ENCODE measurements around the gene TAF11. TPM values are rescaled to one million over a fixed set of nuclear protein-coding genes. Genes with fewer than 3 reads are reported as not detected.

Gene TAF11
- total and polyA plus RNA-seq, 7 donors, result 17.4 to 71.8 (median 25.8) TPM

DNA sequence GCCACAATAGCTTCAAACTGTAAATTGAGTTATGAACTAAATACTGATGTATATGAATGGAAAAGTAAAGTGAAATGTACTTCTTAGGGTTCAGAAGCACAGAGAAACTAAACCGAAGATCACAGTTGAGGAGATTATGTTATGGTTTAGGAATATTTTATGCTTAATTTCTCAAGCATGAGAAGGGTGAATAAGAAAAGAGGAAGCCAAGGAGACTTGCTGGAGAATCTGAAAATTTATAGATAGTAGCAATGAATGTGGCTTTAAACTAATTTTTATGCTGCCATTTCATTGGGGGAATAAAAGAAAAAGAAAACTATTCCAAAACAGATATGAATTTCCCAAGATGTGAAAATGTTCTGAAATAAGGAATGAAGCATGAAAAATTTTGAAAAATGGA is 6.9 kb upstream of the TAF11 start:
- Histone ChIP-seq H3K27me3 (ENCODE audit: insufficient read depth in 3 of 3, low read length in 2 of 3) (no peaks in the 10 kb centered on the region), H3K27ac (no peak overlapping the region), H3K9me3 (no peaks in the 10 kb centered on the region), H3K36me3 (ENCODE audit: insufficient read depth in 1 of 2, low read depth in 1 of 2) (no peaks in the 10 kb centered on the region), H3K4me1 (peaks cover 14% of the 10 kb centered on the region), H3K4me3 (no peak overlapping the region)
- 53 to 77% (median 69%) methylated on average over 1 of the region's 1 CpG for WGBS, 3 donors
- ATAC-seq, result no peak
- intact Hi-C loops (cut with DNase I), result no loop called here
- no peak for DNase-seq
- TF ChIP-seq, protein P1, sequence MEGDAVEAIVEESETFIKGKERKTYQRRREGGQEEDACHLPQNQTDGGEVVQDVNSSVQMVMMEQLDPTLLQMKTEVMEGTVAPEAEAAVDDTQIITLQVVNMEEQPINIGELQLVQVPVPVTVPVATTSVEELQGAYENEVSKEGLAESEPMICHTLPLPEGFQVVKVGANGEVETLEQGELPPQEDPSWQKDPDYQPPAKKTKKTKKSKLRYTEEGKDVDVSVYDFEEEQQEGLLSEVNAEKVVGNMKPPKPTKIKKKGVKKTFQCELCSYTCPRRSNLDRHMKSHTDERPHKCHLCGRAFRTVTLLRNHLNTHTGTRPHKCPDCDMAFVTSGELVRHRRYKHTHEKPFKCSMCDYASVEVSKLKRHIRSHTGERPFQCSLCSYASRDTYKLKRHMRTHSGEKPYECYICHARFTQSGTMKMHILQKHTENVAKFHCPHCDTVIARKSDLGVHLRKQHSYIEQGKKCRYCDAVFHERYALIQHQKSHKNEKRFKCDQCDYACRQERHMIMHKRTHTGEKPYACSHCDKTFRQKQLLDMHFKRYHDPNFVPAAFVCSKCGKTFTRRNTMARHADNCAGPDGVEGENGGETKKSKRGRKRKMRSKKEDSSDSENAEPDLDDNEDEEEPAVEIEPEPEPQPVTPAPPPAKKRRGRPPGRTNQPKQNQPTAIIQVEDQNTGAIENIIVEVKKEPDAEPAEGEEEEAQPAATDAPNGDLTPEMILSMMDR (IDR thresholded peaks at IDR 0.05), result no peak

DNA sequence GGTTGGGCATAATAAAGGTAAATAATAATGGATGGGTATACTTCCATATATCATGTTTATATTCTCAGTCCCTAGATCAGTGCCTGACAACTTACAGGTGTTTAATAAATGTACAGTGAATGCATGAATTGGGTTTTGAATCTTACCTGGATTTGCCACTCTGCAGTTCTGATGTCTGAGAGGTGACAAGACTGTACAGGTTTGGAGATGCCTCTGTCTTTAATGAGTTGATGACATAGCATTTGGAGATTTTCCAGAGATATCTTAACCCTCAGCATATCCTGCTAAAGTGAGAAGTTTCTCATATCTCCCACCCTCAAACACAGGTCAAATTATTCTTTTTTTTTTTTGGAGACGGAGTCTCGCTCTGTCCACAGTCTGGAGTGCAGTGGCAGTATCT is 3.5 kb upstream of the TAF11 start:
- no peaks in the 10 kb centered on the region for H3K9me3 ChIP-seq
- TF ChIP-seq, protein P1 (IDR thresholded peaks at IDR 0.05), result no peak
- H3K4me3 ChIP-seq, result peak overlapping the region; percentile 79
- DNase-seq (no peak), ATAC-seq (no peak)
- H3K27ac ChIP-seq, result no peak overlapping the region
- H3K4me1 ChIP-seq, result peaks cover 15% of the 10 kb centered on the region
- no peaks in the 10 kb centered on the region for H3K27me3 ChIP-seq (ENCODE audit: insufficient read depth in 3 of 3, low read length in 2 of 3)
- intact Hi-C loops (cut with DNase I), result no loop called here
- no peaks in the 10 kb centered on the region for H3K36me3 ChIP-seq (ENCODE audit: insufficient read depth in 1 of 2, low read depth in 1 of 2)
- WGBS, 3 donors, result 96 to 100% (median 97%) methylated on average over 2 of the region's 2 CpGs

DNA sequence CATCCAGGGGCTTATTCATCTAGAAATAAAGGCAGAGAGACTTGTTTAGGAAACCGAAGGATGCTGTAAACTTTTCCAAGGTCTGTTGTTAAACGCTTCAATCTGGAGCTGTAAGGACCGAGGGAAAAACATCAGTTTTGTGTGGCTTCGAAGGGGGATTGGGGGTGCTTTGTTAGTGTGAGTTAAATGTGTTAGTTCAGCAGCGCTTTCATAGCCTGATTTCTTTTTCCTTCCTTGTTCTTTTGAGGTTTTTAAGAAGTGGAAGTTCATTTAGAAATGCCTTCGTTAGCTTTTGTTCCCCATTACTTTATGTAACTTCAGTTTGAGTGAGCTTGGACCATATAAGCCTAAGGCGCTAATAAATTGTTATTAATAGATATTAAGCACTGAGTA is 2.7 kb upstream of the TAF11 start:
- Histone ChIP-seq H3K27ac (no peak overlapping the region), H3K27me3 (ENCODE audit: insufficient read depth in 3 of 3, low read length in 2 of 3) (no peaks in the 10 kb centered on the region), H3K36me3 (ENCODE audit: insufficient read depth in 1 of 2, low read depth in 1 of 2) (peaks cover 0 to 2% of the 10 kb centered on the region in 2 donors), H3K4me3 (peak overlapping the region; percentile 79), H3K9me3 (no peaks in the 10 kb centered on the region), H3K4me1 (peaks cover 15% of the 10 kb centered on the region)
- no peak for DNase-seq
- ATAC-seq, result no peak
- intact Hi-C loops (cut with DNase I), result no loop called here
- TF ChIP-seq, protein P1 (IDR thresholded peaks at IDR 0.05), result no peak
- WGBS, 3 donors, result 44 to 51% (median 49%) methylated on average over 7 of the region's 7 CpGs

DNA sequence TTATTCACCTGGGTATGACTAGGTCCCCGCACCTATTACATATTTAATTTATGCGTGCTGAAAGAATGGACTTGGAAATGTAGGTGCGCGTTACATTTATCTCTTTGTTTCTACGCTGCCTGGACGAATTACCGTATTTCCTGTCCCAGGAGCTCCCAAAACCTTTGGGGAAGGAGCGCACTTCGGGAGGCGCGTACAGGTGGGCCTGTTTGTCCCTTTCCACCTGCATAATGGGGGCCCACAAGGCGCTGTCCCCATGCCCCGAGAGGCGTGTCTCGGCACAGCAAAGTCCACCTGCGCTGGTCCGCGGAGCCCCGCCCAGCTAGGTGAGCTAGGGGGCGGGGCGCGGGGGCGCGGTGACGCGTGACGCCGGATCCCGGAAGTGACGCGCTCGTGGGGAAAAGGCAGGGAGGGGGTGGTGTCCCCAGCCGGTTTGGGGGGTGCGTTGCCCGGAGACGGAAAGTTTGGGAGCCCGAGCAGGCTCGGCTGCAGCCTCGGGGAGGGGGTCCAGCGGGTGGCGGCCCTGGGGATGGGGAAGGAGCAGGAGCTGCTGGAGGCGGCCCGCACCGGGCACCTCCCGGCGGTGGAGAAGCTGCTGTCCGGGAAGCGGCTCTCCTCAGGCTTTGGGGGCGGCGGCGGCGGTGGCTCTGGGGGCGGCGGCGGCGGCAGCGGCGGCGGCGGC is 1.2 kb upstream of the TAF11 start, which contains the start of gene ANKS1A:
Gene ANKS1A (plus strand): TSS at position 382 of the 682 bp plus-strand sequence. CDS start 148 bp downstream, at position 530.
- Histone ChIP-seq H3K9me3 (no peaks in the 10 kb centered on the region), H3K36me3 (ENCODE audit: insufficient read depth in 1 of 2, low read depth in 1 of 2) (peaks cover 0 to 15% of the 10 kb centered on the region in 2 donors), H3K27ac (peak within 1 kb of the TSS; percentile 92), H3K27me3 (ENCODE audit: insufficient read depth in 3 of 3, low read length in 2 of 3) (no peaks in the 10 kb centered on the region), H3K4me3 (peak within 1 kb of the TSS; percentile 79), H3K4me1 (peaks cover 15% of the 10 kb centered on the region)
- TF ChIP-seq, protein P1 (IDR thresholded peaks at IDR 0.05), result no peak
- ATAC-seq (peak; percentile 83 to 90 (median 88)), DNase-seq (peak; percentile 79 to 90)
- WGBS, 3 donors, result 1% methylated on average over 45 to 60 of the region's 60 CpGs
- intact Hi-C loops (cut with DNase I), result loop anchor here (1.0 to 10.0 kb wide), 3 partner anchors 96 to 132 kb away; partner anchors contain the start of genes BLTP3A (in 1 of the 2) and SNRPC (in 1 of the 2)
